Transverse colon (tissue), 4 donors: Measurements from ENCODE around the gene MYH10.

Experiments used
- CTCF ChIP-seq, 5 experiments: fragments of 200-600 bp in 3 of 5; fragments of 450-650 bp in 2 of 5; sonication (generic) in 3 of 5; IDR thresholded peaks; 1 replicate in 2 of 5; 2 replicates in 3 of 5; pipeline ENCODE4 v1.5.1; 2016 to 2017; ENCODE audit warnings: antibody characterized with exemption in 5 of 5, inconsistent platforms in 3 of 5, mild to moderate bottlenecking in 2 of 5, moderate library complexity in 1 of 5
- POLR2A ChIP-seq: fragments of 450-650 bp; IDR thresholded peaks from one replicate; pipeline ENCODE4 v1.6.1; 2016; ENCODE audit warnings: antibody characterized with exemption, mild to moderate bottlenecking, moderate library complexity
- POLR2AphosphoS5 ChIP-seq, 3 donors: sonication (generic); formaldehyde crosslinking; IDR thresholded peaks; one replicate each; pipeline ENCODE4 v1.6.1; 2016; ENCODE audit warnings: antibody characterized with exemption in 3 of 3

- TF ChIP-seq CTCF (IDR thresholded peaks at IDR 0.05) = no peak
- no peak for TF ChIP-seq POLR2AphosphoS5 (IDR thresholded peaks at IDR 0.05)
- TF ChIP-seq POLR2A = no peak
Observed at GRCh38 chr17:8522577-8522976, 107.9 kb downstream of the MYH10 start.
